Kidney glomerular epithelial cell (primary cell): ENCODE data around the gene ATL2.
"Not testable (repeated sequence)": the region's sequence is repeated elsewhere in the genome, so short reads cannot be mapped to it uniquely, and the experiment has no call there.

Source experiments
- DNase-seq: peaks from one replicate; lab custom pipeline; 2025; lab: John Stamatoyannopoulos, UW

Gene ATL2

GRCh38 chr2:38327580-38327979 is 49.5 kb downstream of the ATL2 start:
- DNase-seq, result no peak

- no peak for DNase-seq
Measured at GRCh38 chr2:38323623-38324022, 53.5 kb downstream of the ATL2 start.

DNA sequence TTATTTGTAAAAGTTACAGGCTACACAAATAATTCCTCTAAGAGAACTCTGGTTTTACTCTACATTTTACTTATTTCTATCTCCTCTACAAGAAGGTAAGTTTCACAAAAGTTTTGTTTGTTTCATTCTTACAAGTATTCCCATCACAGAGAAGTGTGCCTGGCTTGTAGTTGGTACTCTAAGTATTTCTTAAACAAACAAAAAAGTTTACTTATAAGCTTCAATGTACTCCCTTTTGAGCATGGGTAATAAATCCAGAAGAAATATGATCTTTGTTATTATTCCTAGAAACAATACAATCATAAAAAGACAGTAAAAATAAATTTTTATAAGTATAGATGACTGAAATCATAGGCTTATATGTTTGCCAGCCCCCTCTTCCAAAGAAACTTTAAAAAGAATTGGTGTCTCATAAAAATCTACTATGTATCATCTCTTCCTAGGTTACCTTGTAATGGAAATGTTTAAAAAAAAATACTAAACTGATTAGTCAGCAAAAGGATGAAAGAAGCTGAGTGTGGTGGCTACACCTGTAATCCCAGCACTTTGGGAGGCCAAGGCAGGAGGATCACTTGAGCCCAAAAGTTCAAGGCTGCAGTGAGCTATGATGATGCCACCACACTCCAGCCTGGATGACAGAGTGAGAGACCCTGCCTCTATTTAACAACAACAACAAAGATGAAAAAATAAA is 54.7 kb downstream of the ATL2 start:
- DNase-seq, result no peak

DNA sequence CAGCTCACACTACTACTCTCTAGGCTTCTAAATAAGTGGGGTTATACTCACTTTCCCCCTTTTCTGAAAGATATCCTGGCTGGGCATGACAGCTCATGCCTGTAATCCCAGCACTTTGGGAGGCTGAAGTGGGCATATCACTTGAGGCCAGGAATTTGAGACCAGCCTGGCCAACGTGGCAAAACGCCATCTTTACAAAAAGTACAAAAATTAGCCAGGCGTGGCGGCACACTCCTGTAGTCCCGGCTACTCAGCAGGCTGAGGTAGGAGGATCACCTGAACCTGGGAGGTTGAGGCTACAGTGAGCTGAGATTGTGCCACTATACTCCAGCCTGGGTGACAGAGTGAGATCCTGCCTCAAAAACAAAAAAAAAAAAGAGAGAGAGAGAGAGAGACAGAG is 57.8 kb downstream of the ATL2 start:
- not testable (repeated sequence) for DNase-seq

- no peak for DNase-seq
Measured at GRCh38 chr2:38317725-38318124, 59.3 kb downstream of the ATL2 start.

GRCh38 chr2:38315707-38316333 is 61.3 kb downstream of the ATL2 start:
- peak; percentile 24 for DNase-seq

DNA sequence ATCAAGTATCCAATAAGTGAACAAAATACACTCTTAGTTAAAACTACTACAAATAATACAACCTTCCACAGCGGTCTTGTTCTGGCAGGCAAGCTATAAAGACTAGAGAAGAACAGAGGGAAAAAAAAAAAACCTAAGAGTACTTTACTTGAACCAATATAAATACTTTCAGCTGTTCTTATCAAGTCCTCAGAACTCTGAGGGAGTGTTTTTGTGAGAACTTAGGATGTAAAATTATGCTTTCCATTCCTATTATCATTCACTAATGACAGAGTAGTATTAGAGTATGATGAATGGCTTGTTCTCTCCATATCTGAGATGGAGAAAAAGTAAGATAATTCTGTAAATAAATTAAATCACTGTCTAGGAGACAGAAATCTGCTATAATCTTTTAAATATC is 68.3 kb downstream of the ATL2 start:
- no peak for DNase-seq

DNA sequence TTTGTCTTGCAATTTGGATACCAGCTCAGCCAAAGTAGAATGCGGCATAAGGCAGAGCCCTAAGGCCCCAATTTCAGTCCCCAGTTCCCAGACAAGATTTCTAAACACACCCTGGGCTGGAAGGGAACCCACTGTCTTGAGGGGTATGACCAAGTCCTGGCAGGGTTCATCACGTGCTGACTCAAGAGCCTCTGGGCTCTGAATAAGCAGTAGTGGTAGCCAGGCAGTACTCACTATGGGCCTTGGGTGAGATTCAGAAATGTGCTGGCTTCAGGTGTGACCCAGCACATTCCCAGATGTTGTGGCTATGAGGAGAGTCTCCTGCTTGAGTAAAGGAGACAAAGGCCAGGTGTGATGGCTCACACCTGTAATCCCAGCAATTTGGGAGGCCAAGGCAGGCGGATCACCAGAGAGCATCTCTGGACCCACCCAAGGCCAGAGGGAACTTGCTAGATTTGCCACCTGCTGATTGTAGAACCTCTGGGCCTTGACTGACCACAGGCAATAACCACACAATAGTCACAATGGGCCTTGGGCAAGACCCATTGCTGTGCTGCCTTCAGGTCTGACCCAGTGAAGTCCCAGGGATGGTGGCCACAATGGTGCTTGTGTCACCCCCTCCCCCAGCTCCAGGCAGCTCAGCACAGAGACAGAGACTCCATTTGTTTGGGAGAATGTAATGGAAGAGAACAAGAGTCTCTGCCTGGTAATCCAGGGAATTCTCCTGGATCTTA is 74.9 kb downstream of the ATL2 start:
- no peak for DNase-seq

- no peak for DNase-seq
Measured at GRCh38 chr2:38301340-38301968, 75.6 kb downstream of the ATL2 start.

DNA sequence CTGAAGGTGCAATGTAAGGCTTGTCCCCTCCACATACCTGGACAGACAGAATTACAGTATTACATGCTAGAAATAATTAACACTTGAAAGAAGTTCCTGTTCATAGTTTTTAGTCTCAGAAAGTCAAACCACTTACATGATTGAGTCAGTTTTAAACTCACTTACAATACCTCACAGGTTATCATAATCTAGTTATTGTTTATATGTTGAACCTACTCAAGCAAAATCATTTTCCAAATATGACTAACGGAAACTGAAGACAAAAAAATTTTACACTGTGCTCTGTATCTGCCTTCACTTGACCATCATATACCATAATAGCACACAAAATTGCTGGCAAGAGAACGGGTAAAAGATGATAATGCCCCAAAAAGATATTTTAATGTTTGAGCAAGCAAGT is 78.5 kb downstream of the ATL2 start:
- no peak for DNase-seq

DNA sequence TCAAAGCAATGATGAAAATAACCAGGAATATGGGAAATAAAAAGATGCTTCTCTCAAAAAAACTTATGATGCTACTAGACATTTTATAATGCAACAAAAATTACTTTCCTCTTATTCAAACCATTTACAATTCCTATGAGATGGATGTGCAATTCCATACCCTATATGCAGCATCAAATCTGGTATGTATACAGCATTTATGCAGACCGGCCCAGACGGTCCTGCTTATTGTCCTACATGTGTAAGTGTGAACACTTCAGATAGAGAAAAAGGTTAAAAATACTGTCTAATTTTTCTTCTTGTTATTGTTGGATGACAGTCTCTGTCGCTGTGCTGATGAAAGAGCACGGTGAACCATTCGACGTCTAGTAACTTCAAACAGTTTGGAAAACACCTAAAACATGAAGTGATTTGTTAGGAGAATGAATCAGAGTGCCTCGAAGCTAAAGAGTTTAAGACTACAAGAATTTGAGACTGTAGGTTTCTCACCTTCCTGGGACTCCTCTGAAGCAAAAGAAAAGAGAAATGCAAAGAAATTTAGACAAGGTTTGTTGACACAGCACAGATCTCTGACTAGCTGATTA is 80.8 kb downstream of the ATL2 start:
- no peak for DNase-seq

- DNase-seq, result no peak
Measured at GRCh38 chr2:38294597-38294996, 82.5 kb downstream of the ATL2 start.

DNA sequence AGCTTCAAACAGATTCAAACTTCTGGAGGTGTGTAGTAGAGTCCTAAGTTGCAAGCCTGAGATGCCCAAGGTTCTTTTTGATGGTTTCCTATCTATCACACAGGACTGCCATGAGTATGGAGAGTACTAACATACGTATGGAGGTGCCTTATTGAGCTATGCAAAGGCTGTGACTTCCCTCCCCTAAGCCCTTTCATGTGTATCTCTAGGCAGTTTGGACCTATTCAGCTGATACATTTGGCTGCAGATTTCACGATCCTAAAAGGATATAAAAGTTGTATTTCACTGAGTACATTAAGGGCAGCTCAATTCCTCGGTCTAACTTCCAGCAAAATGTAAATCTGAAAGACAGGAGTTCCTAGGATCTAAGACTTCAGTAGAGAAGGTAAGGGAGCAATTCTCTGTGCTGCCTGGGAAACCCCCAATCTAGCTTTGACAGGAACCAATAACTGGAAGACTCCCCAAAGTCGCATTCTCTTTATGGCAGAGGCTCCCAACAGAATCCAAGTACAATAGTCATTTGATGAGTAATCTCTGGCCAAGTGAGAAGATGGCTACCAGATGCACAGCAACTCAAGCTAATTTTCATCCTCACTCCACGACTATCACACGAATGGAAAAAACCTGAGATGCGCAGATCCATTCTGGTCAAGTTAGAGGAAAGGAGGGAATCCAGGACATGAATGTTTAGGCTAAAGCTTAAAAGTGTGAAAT is 83.8 kb downstream of the ATL2 start:
- DNase-seq, result no peak

GRCh38 chr2:38290332-38290731 is 86.7 kb downstream of the ATL2 start:
- DNase-seq, result no peak

DNA sequence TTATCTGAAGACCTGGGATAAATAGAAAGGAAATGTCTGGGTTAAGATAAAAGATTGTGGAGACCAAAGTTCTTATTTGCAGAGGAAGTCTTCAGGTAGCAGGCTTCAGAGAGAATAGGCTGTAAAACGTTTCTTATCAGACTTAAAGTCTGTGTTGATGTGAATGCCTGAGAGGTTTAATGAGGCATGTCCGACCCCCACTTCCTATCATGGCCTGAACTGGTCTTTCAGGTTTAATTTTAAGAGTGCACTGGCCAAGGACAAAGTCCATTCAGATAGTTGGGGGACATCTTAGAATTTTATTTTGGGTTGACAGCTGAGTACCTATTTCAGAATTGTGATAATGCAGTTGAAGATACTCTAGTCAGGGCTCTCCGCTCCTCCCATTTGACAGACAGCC is 92.1 kb downstream of the ATL2 start:
- DNase-seq, result no peak

DNA sequence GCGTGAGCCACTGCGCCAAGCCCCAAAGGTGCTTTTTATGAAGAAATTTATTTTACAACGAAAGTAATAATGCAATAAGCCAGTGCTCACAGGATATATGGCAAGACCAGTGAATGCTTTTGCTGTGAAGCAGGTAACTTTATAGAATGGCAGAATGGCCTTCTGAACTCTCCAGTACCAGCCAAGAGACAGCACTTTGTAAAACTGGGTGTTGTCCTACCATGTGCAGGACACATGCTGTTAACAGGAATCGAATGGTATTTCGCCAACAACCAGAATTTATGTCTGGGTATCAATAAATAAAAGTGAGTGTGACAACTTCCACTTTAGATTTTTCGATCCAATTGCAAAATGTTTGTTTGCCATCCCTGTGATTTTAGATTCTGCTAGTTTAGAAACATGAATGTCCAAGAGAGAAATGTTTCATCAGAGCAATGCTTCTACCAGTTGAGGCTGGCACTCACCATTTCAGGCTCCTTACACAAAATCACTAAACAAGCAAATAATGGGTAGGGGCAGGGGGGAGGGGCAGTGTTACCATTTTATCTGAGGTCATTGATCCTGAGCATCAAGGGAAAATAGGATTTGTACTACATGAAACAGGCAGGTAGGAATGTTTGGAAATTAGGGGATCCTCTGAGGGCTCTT is 95.9 kb downstream of the ATL2 start:
- DNase-seq, result no peak

- DNase-seq, result peak; percentile 91
Measured at GRCh38 chr2:38279201-38279600, 97.9 kb downstream of the ATL2 start.

GRCh38 chr2:38278117-38278438 is 99.0 kb downstream of the ATL2 start:
- not testable (repeated sequence) for DNase-seq

GRCh38 chr2:38277245-38278116 is 99.6 kb downstream of the ATL2 start:
- DNase-seq, result peak; percentile 74
